ENCODE data around the gene STXBP1. TPM values are rescaled to one million over a fixed set of nuclear protein-coding genes. Genes with fewer than 3 reads are reported as not detected.

STXBP1 gene
- total and polyA plus RNA-seq, 2 experiments from 2014 or later = 48.6 to 50.4 TPM

DNA sequence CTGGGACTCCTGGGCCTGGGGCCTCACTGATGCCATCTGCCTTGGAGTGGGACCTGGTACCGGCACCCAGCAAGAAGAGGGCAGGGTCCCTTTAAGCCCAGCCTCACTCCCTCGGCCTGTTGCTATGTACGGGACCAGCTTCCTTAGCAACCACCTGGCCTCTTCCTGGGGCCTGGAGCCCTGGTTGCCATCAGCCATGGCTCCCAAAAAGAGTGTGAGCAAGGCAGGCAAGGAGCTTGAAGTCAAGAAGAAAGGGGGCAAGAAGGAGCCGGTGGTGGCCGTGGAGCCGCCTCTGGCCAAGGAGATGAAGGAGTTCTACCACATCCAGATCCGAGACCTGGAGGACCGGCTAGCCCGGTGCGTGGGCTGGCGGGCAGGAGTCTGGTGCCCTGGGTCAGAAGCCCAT lies 94.8 kb downstream of the STXBP1 start, which contains the start of gene CFAP157:
CFAP157 (plus strand) TSS at position 153 of the 406 bp plus-strand sequence; CDS start at position 197, 44 bp downstream.
- peaks cover 6% of the 10 kb centered on the region for H3K27me3 Mint-ChIP-seq (ENCODE audit: insufficient read depth, low read depth, poor library complexity)
- TF ChIP-seq ZNF114 (CRISPR knock-in tag; IDR thresholded peaks at IDR 0.05) (no peak), ZNF331 (CRISPR knock-in tag; IDR thresholded peaks at IDR 0.05; ENCODE audit: low read depth) (no peak), EZH2 (IDR thresholded peaks at IDR 0.05; ENCODE audit: low read depth, unreplicated experiment) (no peak), POLR2AphosphoS5 (IDR thresholded peaks at IDR 0.05; ENCODE audit: low read depth) (no peak), JUNB (IDR thresholded peaks at IDR 0.05; ENCODE audit: unreplicated experiment) (no peak), STAT1 (IDR thresholded peaks at IDR 0.05; ENCODE audit: unreplicated experiment) (no peak), CREB1 (CRISPR knock-in tag; IDR thresholded peaks at IDR 0.05; ENCODE audit: low read depth) (no peak), NANOG (IDR thresholded peaks at IDR 0.05; ENCODE audit: borderline replicate concordance) (no peak), EZH2phosphoT487 (IDR thresholded peaks at IDR 0.05; ENCODE audit: unreplicated experiment) (no peak)
- TF ChIP-seq, protein P1, sequence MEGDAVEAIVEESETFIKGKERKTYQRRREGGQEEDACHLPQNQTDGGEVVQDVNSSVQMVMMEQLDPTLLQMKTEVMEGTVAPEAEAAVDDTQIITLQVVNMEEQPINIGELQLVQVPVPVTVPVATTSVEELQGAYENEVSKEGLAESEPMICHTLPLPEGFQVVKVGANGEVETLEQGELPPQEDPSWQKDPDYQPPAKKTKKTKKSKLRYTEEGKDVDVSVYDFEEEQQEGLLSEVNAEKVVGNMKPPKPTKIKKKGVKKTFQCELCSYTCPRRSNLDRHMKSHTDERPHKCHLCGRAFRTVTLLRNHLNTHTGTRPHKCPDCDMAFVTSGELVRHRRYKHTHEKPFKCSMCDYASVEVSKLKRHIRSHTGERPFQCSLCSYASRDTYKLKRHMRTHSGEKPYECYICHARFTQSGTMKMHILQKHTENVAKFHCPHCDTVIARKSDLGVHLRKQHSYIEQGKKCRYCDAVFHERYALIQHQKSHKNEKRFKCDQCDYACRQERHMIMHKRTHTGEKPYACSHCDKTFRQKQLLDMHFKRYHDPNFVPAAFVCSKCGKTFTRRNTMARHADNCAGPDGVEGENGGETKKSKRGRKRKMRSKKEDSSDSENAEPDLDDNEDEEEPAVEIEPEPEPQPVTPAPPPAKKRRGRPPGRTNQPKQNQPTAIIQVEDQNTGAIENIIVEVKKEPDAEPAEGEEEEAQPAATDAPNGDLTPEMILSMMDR (conservative IDR thresholded peaks at IDR 0.05; ENCODE audit: low read depth in 2 of 2) = no peak
- TF ChIP-seq, protein P2, sequence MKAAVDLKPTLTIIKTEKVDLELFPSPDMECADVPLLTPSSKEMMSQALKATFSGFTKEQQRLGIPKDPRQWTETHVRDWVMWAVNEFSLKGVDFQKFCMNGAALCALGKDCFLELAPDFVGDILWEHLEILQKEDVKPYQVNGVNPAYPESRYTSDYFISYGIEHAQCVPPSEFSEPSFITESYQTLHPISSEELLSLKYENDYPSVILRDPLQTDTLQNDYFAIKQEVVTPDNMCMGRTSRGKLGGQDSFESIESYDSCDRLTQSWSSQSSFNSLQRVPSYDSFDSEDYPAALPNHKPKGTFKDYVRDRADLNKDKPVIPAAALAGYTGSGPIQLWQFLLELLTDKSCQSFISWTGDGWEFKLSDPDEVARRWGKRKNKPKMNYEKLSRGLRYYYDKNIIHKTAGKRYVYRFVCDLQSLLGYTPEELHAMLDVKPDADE (IDR thresholded peaks at IDR 0.05) = no peak
- TF ChIP-seq, protein P3, sequence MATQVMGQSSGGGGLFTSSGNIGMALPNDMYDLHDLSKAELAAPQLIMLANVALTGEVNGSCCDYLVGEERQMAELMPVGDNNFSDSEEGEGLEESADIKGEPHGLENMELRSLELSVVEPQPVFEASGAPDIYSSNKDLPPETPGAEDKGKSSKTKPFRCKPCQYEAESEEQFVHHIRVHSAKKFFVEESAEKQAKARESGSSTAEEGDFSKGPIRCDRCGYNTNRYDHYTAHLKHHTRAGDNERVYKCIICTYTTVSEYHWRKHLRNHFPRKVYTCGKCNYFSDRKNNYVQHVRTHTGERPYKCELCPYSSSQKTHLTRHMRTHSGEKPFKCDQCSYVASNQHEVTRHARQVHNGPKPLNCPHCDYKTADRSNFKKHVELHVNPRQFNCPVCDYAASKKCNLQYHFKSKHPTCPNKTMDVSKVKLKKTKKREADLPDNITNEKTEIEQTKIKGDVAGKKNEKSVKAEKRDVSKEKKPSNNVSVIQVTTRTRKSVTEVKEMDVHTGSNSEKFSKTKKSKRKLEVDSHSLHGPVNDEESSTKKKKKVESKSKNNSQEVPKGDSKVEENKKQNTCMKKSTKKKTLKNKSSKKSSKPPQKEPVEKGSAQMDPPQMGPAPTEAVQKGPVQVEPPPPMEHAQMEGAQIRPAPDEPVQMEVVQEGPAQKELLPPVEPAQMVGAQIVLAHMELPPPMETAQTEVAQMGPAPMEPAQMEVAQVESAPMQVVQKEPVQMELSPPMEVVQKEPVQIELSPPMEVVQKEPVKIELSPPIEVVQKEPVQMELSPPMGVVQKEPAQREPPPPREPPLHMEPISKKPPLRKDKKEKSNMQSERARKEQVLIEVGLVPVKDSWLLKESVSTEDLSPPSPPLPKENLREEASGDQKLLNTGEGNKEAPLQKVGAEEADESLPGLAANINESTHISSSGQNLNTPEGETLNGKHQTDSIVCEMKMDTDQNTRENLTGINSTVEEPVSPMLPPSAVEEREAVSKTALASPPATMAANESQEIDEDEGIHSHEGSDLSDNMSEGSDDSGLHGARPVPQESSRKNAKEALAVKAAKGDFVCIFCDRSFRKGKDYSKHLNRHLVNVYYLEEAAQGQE (IDR thresholded peaks at IDR 0.05; ENCODE audit: unreplicated experiment) = no peak
- TF ChIP-seq, protein P4, sequence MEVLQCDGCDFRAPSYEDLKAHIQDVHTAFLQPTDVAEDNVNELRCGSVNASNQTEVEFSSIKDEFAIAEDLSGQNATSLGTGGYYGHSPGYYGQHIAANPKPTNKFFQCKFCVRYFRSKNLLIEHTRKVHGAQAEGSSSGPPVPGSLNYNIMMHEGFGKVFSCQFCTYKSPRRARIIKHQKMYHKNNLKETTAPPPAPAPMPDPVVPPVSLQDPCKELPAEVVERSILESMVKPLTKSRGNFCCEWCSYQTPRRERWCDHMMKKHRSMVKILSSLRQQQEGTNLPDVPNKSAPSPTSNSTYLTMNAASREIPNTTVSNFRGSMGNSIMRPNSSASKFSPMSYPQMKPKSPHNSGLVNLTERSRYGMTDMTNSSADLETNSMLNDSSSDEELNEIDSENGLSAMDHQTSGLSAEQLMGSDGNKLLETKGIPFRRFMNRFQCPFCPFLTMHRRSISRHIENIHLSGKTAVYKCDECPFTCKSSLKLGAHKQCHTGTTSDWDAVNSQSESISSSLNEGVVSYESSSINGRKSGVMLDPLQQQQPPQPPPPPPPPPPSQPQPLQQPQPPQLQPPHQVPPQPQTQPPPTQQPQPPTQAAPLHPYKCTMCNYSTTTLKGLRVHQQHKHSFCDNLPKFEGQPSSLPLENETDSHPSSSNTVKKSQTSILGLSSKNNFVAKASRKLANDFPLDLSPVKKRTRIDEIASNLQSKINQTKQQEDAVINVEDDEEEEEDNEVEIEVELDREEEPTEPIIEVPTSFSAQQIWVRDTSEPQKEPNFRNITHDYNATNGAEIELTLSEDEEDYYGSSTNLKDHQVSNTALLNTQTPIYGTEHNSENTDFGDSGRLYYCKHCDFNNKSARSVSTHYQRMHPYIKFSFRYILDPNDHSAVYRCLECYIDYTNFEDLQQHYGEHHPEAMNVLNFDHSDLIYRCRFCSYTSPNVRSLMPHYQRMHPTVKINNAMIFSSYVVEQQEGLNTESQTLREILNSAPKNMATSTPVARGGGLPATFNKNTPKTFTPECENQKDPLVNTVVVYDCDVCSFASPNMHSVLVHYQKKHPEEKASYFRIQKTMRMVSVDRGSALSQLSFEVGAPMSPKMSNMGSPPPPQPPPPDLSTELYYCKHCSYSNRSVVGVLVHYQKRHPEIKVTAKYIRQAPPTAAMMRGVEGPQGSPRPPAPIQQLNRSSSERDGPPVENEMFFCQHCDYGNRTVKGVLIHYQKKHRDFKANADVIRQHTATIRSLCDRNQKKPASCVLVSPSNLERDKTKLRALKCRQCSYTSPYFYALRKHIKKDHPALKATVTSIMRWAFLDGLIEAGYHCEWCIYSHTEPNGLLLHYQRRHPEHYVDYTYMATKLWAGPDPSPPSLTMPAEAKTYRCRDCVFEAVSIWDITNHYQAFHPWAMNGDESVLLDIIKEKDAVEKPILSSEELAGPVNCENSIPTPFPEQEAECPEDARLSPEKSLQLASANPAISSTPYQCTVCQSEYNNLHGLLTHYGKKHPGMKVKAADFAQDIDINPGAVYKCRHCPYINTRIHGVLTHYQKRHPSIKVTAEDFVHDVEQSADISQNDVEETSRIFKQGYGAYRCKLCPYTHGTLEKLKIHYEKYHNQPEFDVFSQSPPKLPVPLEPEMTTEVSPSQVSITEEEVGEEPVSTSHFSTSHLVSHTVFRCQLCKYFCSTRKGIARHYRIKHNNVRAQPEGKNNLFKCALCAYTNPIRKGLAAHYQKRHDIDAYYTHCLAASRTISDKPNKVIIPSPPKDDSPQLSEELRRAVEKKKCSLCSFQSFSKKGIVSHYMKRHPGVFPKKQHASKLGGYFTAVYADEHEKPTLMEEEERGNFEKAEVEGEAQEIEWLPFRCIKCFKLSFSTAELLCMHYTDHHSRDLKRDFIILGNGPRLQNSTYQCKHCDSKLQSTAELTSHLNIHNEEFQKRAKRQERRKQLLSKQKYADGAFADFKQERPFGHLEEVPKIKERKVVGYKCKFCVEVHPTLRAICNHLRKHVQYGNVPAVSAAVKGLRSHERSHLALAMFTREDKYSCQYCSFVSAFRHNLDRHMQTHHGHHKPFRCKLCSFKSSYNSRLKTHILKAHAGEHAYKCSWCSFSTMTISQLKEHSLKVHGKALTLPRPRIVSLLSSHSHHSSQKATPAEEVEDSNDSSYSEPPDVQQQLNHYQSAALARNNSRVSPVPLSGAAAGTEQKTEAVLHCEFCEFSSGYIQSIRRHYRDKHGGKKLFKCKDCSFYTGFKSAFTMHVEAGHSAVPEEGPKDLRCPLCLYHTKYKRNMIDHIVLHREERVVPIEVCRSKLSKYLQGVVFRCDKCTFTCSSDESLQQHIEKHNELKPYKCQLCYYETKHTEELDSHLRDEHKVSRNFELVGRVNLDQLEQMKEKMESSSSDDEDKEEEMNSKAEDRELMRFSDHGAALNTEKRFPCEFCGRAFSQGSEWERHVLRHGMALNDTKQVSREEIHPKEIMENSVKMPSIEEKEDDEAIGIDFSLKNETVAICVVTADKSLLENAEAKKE (CRISPR knock-in tag; IDR thresholded peaks at IDR 0.05) = no peak
- Histone ChIP-seq H3K4me1 (ENCODE audit: insufficient read depth) (peaks cover 10% of the 10 kb centered on the region; the same call in 1 of the 2 replicates), H3K27ac (ENCODE audit: low read depth) (no peak within 1 kb of the TSS), H3F3A (replicated peaks; ENCODE audit: low read depth) (0 out of 2 replicates have a peak, but pooled peaks cover 5% of the 10 kb centered on the region), H3K4me2 (peak within 1 kb of the TSS; percentile 43), H3K27me3 (ENCODE audit: insufficient read depth) (no peaks in the 10 kb centered on the region), H3K36me3 (ENCODE audit: insufficient read depth) (no peaks in the 10 kb centered on the region), H4K20me1 (replicated peaks; ENCODE audit: insufficient read depth) (no peaks in the 10 kb centered on the region), H2AFZ (no peak within 1 kb of the TSS), H3K9me2 (ENCODE audit: insufficient read depth) (no peaks in the 10 kb centered on the region), H3K4me3 (peak within 1 kb of the TSS; percentile 35; the same call in 1 of the 2 replicates), H3K79me2 (replicated peaks; ENCODE audit: insufficient read depth) (no peaks in the 10 kb centered on the region)
- peaks cover 4% of the 10 kb centered on the region; the same call in 2 of the 3 replicates for H3K9me3 Mint-ChIP-seq
- peaks cover 26% of the 10 kb centered on the region for H3K4me1 Mint-ChIP-seq
- ATAC-seq (peak; percentile 84), DNase-seq (ENCODE audit: low spot score) (peak; percentile 83)
- H3K4me3 Mint-ChIP-seq = peak within 1 kb of the TSS; percentile 61
- no peaks in the 10 kb centered on the region; the same call in 2 of the 3 replicates for H3K36me3 Mint-ChIP-seq (ENCODE audit: low read depth)
- no peak within 1 kb of the TSS for H3K27ac Mint-ChIP-seq

All from GM23338 (cell line).